ENCODE results near the gene NADK2.

DNA sequence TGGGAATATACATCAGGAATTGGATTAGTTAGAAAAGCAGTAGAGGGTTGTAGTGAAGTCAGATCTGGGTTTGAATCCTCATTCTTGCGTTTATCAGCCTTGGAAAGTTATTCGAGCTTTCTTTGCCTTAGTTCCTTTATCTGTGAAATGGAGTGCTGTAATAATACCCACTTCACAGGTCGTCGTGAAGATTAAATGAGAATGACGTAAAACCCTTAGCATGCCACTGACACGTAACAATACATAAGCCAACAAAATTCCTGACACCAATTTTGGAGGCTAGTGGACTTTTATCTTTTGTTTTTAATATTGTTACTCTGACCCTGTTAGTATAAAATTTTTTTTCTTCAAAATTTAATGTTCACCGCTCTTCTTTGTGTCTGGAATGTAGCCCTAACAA lies 86.4 kb downstream of the NADK2 start:
- TF ChIP-seq, protein P1, sequence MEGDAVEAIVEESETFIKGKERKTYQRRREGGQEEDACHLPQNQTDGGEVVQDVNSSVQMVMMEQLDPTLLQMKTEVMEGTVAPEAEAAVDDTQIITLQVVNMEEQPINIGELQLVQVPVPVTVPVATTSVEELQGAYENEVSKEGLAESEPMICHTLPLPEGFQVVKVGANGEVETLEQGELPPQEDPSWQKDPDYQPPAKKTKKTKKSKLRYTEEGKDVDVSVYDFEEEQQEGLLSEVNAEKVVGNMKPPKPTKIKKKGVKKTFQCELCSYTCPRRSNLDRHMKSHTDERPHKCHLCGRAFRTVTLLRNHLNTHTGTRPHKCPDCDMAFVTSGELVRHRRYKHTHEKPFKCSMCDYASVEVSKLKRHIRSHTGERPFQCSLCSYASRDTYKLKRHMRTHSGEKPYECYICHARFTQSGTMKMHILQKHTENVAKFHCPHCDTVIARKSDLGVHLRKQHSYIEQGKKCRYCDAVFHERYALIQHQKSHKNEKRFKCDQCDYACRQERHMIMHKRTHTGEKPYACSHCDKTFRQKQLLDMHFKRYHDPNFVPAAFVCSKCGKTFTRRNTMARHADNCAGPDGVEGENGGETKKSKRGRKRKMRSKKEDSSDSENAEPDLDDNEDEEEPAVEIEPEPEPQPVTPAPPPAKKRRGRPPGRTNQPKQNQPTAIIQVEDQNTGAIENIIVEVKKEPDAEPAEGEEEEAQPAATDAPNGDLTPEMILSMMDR (IDR thresholded peaks at IDR 0.05; ENCODE audit: insufficient read depth, low read length): no peak
- no peak for TF ChIP-seq POLR2AphosphoS5 (IDR thresholded peaks at IDR 0.05; ENCODE audit: low read depth)
- TF ChIP-seq GABPA (IDR thresholded peaks at IDR 0.05; ENCODE audit: low read depth): no peak
- TF ChIP-seq REST (IDR thresholded peaks at IDR 0.05; ENCODE audit: insufficient replicate concordance, low read depth): no peak

All from HL-60 (cell line).